IMR-90 (cell line): ENCODE measurements around the gene USP24. TPM values are rescaled to one million over a fixed set of nuclear protein-coding genes. Genes with fewer than 3 reads are reported as not detected.

ENCODE experiments used
- ATAC-seq: fragments of 200-7000 bp; cut with Tn5 transposase; 2 replicates; pipeline ENCODE4 v1.9.1; 2020; ENCODE audit warnings: low read depth, mild to moderate bottlenecking, moderate library complexity
- BruUV-seq: library from RNA; stranded (reverse); fragments of 400-500 nt; replicated peaks from 2 replicates; lab custom pipeline; 2021; lab: Mats Ljungman, UMichigan
- CTCF ChIA-PET: fragments of 300-600 bp; formaldehyde crosslinking; extraction: SDS; loops from one replicate; lab custom pipeline; 2021; ENCODE audit warnings: antibody characterized with exemption; lab: Yijun Ruan, JAX
- POLR2A ChIA-PET: fragments of 300-600 bp; sonication (Branson Sonifier 250); formaldehyde crosslinking; loops from one replicate; lab custom pipeline; 2022; ENCODE audit warnings: antibody characterized with exemption; ENCODE audit not compliant: unreplicated experiment; lab: Charles Lee
- DNase-seq: peaks from one replicate; pipeline ENCODE4 v3.0.0; 2013
- H2AFZ ChIP-seq: replicated peaks from 2 replicates; pipeline ENCODE3; 2013; ENCODE audit warnings: low read length, mild to moderate bottlenecking; ENCODE audit not compliant: poor library complexity
- H2AK5ac ChIP-seq: 2 replicates; pipeline ENCODE4 v1.6.1; 2013; ENCODE audit warnings: low read depth, low read length, inconsistent platforms
- H2AK9ac ChIP-seq: replicated peaks from 2 replicates; pipeline ENCODE3; 2013; ENCODE audit warnings: mild to moderate bottlenecking, low read depth, low read length, moderate library complexity; ENCODE audit not compliant: poor library complexity
- H2BK120ac ChIP-seq: 2 replicates; pipeline ENCODE4 v1.6.1; 2013; ENCODE audit warnings: low read depth, low read length, inconsistent platforms
- H2BK15ac ChIP-seq: 3 replicates; pipeline ENCODE4 v1.6.1; 2013; ENCODE audit warnings: low read depth, low read length, inconsistent platforms
- H2BK20ac ChIP-seq: 2 replicates; pipeline ENCODE4 v1.6.1; 2013; ENCODE audit warnings: low read depth, mild to moderate bottlenecking, inconsistent platforms, low read length, moderate library complexity
- H2BK5ac ChIP-seq: 2 replicates; pipeline ENCODE4 v1.6.1; 2013; ENCODE audit warnings: mild to moderate bottlenecking, low read depth, low read length, inconsistent platforms; ENCODE audit not compliant: poor library complexity, severe bottlenecking
- H3K14ac ChIP-seq: replicated peaks from 2 replicates; pipeline ENCODE4 v1.6.1; 2013; ENCODE audit warnings: low read depth, low read length, inconsistent platforms
- H3K18ac ChIP-seq: 2 replicates; pipeline ENCODE4 v1.6.1; 2013; ENCODE audit warnings: low read depth, low read length, control low read depth
- H3K23ac ChIP-seq: 2 replicates; pipeline ENCODE4 v1.6.1; 2013; ENCODE audit warnings: low read depth, low read length, inconsistent platforms
- H3K27ac ChIP-seq: 2 replicates; pipeline ENCODE4 v1.5.1; 2013; ENCODE audit warnings: mild to moderate bottlenecking, control low read depth, low read length; ENCODE audit not compliant: insufficient read depth
- H3K27me3 ChIP-seq: 2 replicates; pipeline ENCODE4 v1.6.1; 2013; ENCODE audit warnings: low read length; ENCODE audit not compliant: control insufficient read depth, insufficient read depth
- H3K36me3 ChIP-seq: 2 replicates; pipeline ENCODE4 v1.6.1; 2013; ENCODE audit warnings: low read length, mixed read lengths; ENCODE audit not compliant: control insufficient read depth, insufficient read depth
- H3K4ac ChIP-seq: 2 replicates; pipeline ENCODE4 v1.6.1; 2013; ENCODE audit warnings: low read depth, low read length, inconsistent platforms
- H3K4me1 ChIP-seq: 2 replicates; pipeline ENCODE4 v1.6.1; 2013; ENCODE audit warnings: low read length, mixed read lengths; ENCODE audit not compliant: control insufficient read depth, insufficient read depth
- H3K4me2 ChIP-seq: 2 replicates; pipeline ENCODE4 v1.6.1; 2013; ENCODE audit warnings: low read depth, mild to moderate bottlenecking, control low read depth, low read length, moderate library complexity
- H3K4me3 ChIP-seq: 2 replicates; pipeline ENCODE4 v1.5.1; 2013; ENCODE audit warnings: low read depth, mild to moderate bottlenecking, control low read depth, low read length, moderate library complexity; ENCODE audit not compliant: insufficient read depth
- H3K56ac ChIP-seq: 2 replicates; pipeline ENCODE4 v1.6.1; 2013; ENCODE audit warnings: low read length, inconsistent platforms; ENCODE audit not compliant: insufficient read depth; ENCODE audit errors: extremely low read depth
- H3K79me1 ChIP-seq, 2 experiments: 2 replicates each; pipeline ENCODE4 v1.6.1; 2013; ENCODE audit warnings: low read length in 2 of 2, inconsistent platforms in 1 of 2, low read depth in 1 of 2
- H3K9ac ChIP-seq: 2 replicates; pipeline ENCODE4 v1.6.1; 2013; ENCODE audit warnings: low read depth, low read length, control low read depth
- H3K9me1 ChIP-seq: 2 replicates; pipeline ENCODE4 v1.6.1; 2013; ENCODE audit warnings: low read length, inconsistent platforms; ENCODE audit not compliant: insufficient read depth
- H3K9me3 ChIP-seq: 2 replicates; pipeline ENCODE4 v1.6.1; 2013; ENCODE audit warnings: low read length; ENCODE audit not compliant: control insufficient read depth, insufficient read depth
- H4K20me1 ChIP-seq: 2 replicates; pipeline ENCODE4 v1.6.1; 2013; ENCODE audit warnings: low read length, inconsistent platforms; ENCODE audit not compliant: insufficient read depth
- H4K5ac ChIP-seq: 2 replicates; pipeline ENCODE4 v1.6.1; 2013; ENCODE audit warnings: mild to moderate bottlenecking, low read depth, low read length, control low read depth
- H4K8ac ChIP-seq, 2 experiments: 2 replicates each; pipeline ENCODE4 v1.6.1; 2013; ENCODE audit warnings: low read depth in 2 of 2, low read length in 2 of 2, control low read depth in 1 of 2, inconsistent platforms in 1 of 2
- H4K91ac ChIP-seq: 2 replicates; pipeline ENCODE4 v1.6.1; 2013; ENCODE audit warnings: low read depth, low read length, inconsistent platforms; ENCODE audit not compliant: insufficient read depth
- CHD1 ChIP-seq: IDR thresholded peaks from 2 replicates; pipeline ENCODE4 v1.6.1; 2012; ENCODE audit warnings: low read depth, low read length, improper control_type of control experiment
- MAFK ChIP-seq: IDR thresholded peaks from 2 replicates; pipeline ENCODE4 v1.6.1; 2012; ENCODE audit warnings: low read depth, low read length, improper control_type of control experiment
- NFE2L2 ChIP-seq: fragments of 150-350 bp; IDR thresholded peaks from 2 replicates; pipeline ENCODE4 v1.6.1; 2016; ENCODE audit warnings: low read depth, mild to moderate bottlenecking, low read length
- POLR2A ChIP-seq: IDR thresholded peaks from 2 replicates; pipeline ENCODE4 v1.6.1; 2012; ENCODE audit warnings: mild to moderate bottlenecking, low read depth, low read length
- RAD21 ChIP-seq: IDR thresholded peaks from 2 replicates; pipeline ENCODE4 v1.6.1; 2012; ENCODE audit warnings: low read length, improper control_type of control experiment
- RCOR1 ChIP-seq: IDR thresholded peaks from 2 replicates; pipeline ENCODE4 v1.6.1; 2012; ENCODE audit warnings: mild to moderate bottlenecking, low read length, improper control_type of control experiment; ENCODE audit not compliant: insufficient replicate concordance
- RFX5 ChIP-seq: IDR thresholded peaks from 2 replicates; pipeline ENCODE4 v1.8.0; 2012; ENCODE audit warnings: low read depth, mild to moderate bottlenecking, low read length, moderate library complexity
- WGBS, 2 experiments: methylation state at CpG; one replicate each; pipeline versions ENCODE4 v1.1.5 to v1.1.7; 2013; ENCODE audit warnings: missing lambda C conversion rate in 2 of 2; ENCODE audit not compliant: insufficient read length in 1 of 2; ENCODE audit errors: extremely low coverage in 2 of 2; 5-methylcytosine and 5-hydroxymethylcytosine counted together
- dilution Hi-C: fragments of 300-500 bp; cut with HindIII; formaldehyde crosslinking; loops from one replicate; pipeline ENCODE4 v1.14.3; 2018; ENCODE audit warnings: low sequenced_read_pairs; ENCODE audit not compliant: unreplicated experiment
- in situ Hi-C: fragments of 300-500 bp; cut with MboI; formaldehyde crosslinking; loops from 3 replicates; pipeline ENCODE4 v1.14.3; 2019; ENCODE audit warnings: low sequenced_read_pairs, inconsistent platforms, mixed read lengths
- intact Hi-C: fragments of 100-400 bp; cut with micrococcal nuclease; formaldehyde crosslinking; loops from 2 replicates; pipeline ENCODE4 v1.10.0; 2022
- polyA plus RNA-seq, 3 experiments: library from polyadenylated mRNA; depleted of rRNA; stranded (reverse); fragments of >200 nt; gene quantifications; 2 replicates each; pipeline ENCODE4 v1.2.3, GENCODE V29; 2012; ENCODE audit warnings: low replicate concordance in 1 of 3
- total RNA-seq: library from RNA; depleted of rRNA; stranded (reverse); fragments of >200 nt; gene quantifications from 2 replicates; pipeline ENCODE4 v1.2.3, GENCODE V29; 2012
- TF ChIP-seq, protein P1 (sequence below): fragments of 150-350 bp; IDR thresholded peaks from 2 replicates; pipeline ENCODE4 v1.6.1; 2017; ENCODE audit warnings: mild to moderate bottlenecking, antibody characterized with exemption, low read length, low read depth

USP24 gene
- total and polyA plus RNA-seq, 2 of the 4 experiments (the other 2 are of a cell fraction), result 8.4 to 36.7 TPM

DNA sequence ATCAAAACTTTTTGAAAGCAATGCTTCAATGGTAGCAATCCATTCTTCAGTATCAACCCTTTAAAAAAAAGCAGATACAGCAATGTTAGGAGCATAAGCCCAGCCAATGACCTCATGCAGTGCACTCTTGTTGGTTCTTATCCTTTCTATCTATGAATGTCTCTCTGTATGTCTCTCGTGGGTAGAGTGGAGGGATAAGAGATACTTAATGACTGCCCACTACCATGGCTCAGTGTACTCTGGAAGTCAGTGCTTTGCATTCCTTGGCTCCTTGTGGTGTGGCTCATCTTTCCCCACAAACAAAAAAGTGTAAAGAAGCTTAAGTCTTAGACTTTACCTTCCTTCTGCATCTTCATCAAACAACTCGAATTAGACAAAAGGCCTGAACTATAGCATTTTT is 125.5 kb downstream of the USP24 start:
- no peak overlapping the region for H2BK120ac ChIP-seq
- peaks cover 43% of the 10 kb centered on the region for H3K36me3 ChIP-seq
- H3K79me1 ChIP-seq, result no peaks in the 10 kb centered on the region; a peak in 2 of 4 replicates
- TF ChIP-seq NFE2L2 (no peak), RFX5 (no peak), RAD21 (no peak), RCOR1 (no peak), POLR2A (no peak), MAFK (no peak), CHD1 (no peak)
- TF ChIP-seq, protein P1, sequence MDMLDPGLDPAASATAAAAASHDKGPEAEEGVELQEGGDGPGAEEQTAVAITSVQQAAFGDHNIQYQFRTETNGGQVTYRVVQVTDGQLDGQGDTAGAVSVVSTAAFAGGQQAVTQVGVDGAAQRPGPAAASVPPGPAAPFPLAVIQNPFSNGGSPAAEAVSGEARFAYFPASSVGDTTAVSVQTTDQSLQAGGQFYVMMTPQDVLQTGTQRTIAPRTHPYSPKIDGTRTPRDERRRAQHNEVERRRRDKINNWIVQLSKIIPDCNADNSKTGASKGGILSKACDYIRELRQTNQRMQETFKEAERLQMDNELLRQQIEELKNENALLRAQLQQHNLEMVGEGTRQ, result no peak
- ChIA-PET CTCF (no interaction called here), POLR2A (no interaction called here)
- no peak overlapping the region for H4K5ac ChIP-seq
- no TSS peak for BruUV-seq
- H2BK20ac ChIP-seq, result no peak overlapping the region
- H3K27me3 ChIP-seq, result no peaks in the 10 kb centered on the region
- H4K20me1 ChIP-seq, result no peaks in the 10 kb centered on the region
- no peak overlapping the region for H3K4me3 ChIP-seq
- intact Hi-C loops, result loop anchor here (5.0 kb wide), 1 partner anchor 33 kb away; no protein-coding TSS in a partner anchor
- no CpG with 5 or more reads among the region's 2 CpGs for WGBS, 2 experiments
- no peak overlapping the region for H3K27ac ChIP-seq
- no peak overlapping the region for H3K18ac ChIP-seq
- H3K23ac ChIP-seq, result no peak overlapping the region
- H2AK5ac ChIP-seq, result no peak overlapping the region
- H3K14ac ChIP-seq, result no peak overlapping the region
- no peak overlapping the region for H3K9ac ChIP-seq
- H3K9me1 ChIP-seq, result peaks cover 5% of the 10 kb centered on the region
- peak; percentile 35 for DNase-seq
- H3K4ac ChIP-seq, result no peak overlapping the region
- in situ Hi-C loops, result no loop called here
- H2BK5ac ChIP-seq, result no peak overlapping the region
- H3K9me3 ChIP-seq, result no peaks in the 10 kb centered on the region
- no peak overlapping the region for H3K56ac ChIP-seq
- dilution Hi-C loops, result no loop called here
- H2AFZ ChIP-seq, result no peak overlapping the region
- peak; percentile 63 for ATAC-seq
- no peak overlapping the region for H2AK9ac ChIP-seq
- no peak overlapping the region for H2BK15ac ChIP-seq
- H3K4me1 ChIP-seq, result no peaks in the 10 kb centered on the region
- no peak overlapping the region for H4K8ac ChIP-seq
- H4K91ac ChIP-seq, result no peak overlapping the region
- H3K4me2 ChIP-seq, result no peak overlapping the region
